Measurements from ENCODE around the gene AJUBA. TPM values are rescaled to one million over a fixed set of nuclear protein-coding genes. Genes with fewer than 3 reads are reported as not detected.

Gene AJUBA
- total RNA-seq, 2 donors from 2014 or later: 5.8 to 24.6 TPM

DNA sequence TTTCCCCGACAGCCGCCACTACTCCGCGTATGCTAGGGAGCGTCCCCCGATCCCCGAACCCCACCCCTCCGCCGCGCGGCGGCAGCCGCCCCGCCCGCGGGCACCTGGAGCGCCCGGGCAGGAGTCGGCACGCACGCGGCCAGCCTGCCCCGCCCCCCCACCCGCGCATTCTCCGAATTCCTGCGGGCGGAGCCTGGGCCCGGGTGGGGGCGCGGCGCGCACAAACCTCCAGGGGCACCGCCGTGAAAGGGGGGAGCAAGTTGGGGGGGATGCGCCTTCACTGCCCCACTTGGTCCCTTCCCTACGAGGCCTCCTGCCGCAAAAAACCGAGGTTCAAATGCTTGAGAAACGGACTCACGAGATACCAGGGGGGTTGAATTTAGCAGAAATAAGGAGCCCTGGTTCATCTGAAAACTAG is 1.7 kb downstream of the AJUBA start:
- Histone ChIP-seq H3K27me3 (no peaks in the 10 kb centered on the region), H3K9me3 (no peaks in the 10 kb centered on the region), H3K4me1 (peaks cover 0 to 68% of the 10 kb centered on the region in 2 donors), H3K27ac (peak overlapping the region; percentile 75 to 80), H3K36me3 (no peaks in the 10 kb centered on the region), H3K4me3 (peak overlapping the region; percentile 62 to 82)
- no peak for TF ChIP-seq CTCF (IDR thresholded peaks at IDR 0.05)
- no peak for DNase-seq (ENCODE audit: low spot score)

DNA sequence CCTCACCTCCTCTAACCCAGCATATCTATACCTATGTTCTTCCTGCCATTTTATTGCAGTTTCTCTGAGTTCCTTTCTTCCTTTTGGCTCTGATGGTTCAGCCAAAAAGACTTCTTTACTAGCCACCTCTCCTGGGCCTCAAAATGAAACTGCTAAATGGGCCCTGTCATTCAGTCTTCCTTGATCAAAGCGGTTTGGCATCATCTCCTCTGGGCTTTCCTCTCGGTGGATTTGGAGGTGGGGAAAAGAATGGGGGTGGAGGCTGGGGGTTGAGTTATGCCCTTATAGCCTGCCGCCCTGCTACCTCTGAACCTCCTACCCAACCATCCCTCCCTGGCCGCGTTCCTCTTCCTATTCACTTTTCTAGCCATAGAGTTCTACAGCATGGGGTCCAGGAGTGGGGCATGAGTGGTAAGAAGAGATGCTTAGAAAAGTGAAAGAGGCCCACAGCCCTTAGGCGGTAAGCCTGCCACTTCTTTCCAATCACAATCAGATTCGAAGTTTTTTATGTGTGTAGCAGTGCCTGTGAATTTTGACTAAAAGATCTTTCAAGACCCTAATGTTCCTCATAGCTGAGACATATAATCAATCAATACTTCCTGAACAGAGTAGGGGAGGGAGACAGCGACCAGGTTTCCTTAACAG is 2.5 kb downstream of the AJUBA start:
- peak overlapping the region; percentile 62 to 82 for H3K4me3 ChIP-seq
- TF ChIP-seq CTCF (IDR thresholded peaks at IDR 0.05): no peak
- H3K4me1 ChIP-seq: peaks cover 0 to 68% of the 10 kb centered on the region in 2 donors
- no peaks in the 10 kb centered on the region for H3K36me3 ChIP-seq
- peak overlapping the region; percentile 75 to 80 for H3K27ac ChIP-seq
- H3K9me3 ChIP-seq: no peaks in the 10 kb centered on the region
- no peak for DNase-seq (ENCODE audit: low spot score)
- H3K27me3 ChIP-seq: no peaks in the 10 kb centered on the region

DNA sequence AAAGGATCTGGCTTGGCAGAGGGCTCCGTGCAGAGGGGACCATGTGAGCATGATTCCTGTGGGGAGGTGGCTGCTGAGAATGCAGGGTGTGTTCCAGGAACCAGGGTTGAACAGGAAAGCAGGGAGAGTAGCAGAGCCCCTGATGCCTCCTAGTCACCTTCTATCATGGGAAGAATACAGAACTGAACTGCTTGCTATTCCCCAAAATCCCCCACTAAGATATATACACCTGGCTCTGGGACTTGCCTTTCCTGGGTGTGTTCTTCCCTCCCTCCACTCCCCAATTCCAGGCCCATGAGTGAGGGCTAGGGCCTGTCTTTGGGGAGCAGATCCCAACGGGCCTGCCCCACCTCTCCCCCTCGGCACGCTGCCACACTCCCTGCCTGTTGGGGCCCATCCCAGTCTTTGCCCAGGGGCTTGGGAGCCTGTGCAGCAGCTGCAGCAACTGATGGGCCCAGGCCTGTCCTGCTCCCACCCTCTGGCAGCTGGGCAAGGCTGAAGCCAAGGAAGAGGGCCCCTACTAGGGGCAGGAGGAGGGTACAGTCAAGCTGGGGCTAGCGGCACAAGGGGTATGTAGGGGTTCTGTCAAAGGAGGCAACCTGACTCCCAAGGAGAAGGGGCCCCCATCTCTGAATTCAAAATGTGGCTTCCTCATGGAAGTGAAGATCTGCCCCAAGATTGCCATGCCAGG is 3.2 kb downstream of the AJUBA start:
- no peaks in the 10 kb centered on the region for H3K9me3 ChIP-seq
- no peaks in the 10 kb centered on the region for H3K36me3 ChIP-seq
- no peaks in the 10 kb centered on the region for H3K27me3 ChIP-seq
- TF ChIP-seq CTCF (IDR thresholded peaks at IDR 0.05): no peak
- peak overlapping the region in 1 of 2 donors; percentile 75 for H3K27ac ChIP-seq
- peaks cover 0 to 70% of the 10 kb centered on the region in 2 donors for H3K4me1 ChIP-seq
- no peak for DNase-seq (ENCODE audit: low spot score)
- H3K4me3 ChIP-seq: no peak overlapping the region

DNA sequence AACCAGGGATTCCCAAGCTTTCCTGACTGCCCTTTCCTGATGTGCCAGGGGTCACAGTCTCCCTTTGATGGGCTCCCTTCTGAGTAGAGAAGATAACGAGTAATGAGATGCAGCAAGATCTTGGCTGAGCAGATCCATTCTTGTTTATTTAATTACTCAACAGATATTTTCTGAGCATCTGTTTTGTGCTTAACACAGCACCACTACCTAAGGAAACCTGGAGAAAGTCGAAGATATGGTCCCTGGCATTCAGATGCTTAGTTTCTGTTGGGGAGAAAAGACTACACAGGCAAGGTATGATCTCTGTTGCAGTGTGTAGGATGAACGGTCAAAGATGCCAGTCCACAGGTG is 3.9 kb downstream of the AJUBA start:
- H3K4me1 ChIP-seq: peaks cover 0 to 72% of the 10 kb centered on the region in 2 donors
- no peaks in the 10 kb centered on the region for H3K36me3 ChIP-seq
- H3K9me3 ChIP-seq: no peaks in the 10 kb centered on the region
- H3K27ac ChIP-seq: peak overlapping the region; percentile 47 to 75
- no peak for DNase-seq (ENCODE audit: low spot score)
- no peak overlapping the region for H3K4me3 ChIP-seq
- H3K27me3 ChIP-seq: no peaks in the 10 kb centered on the region
- TF ChIP-seq CTCF (IDR thresholded peaks at IDR 0.05): no peak

DNA sequence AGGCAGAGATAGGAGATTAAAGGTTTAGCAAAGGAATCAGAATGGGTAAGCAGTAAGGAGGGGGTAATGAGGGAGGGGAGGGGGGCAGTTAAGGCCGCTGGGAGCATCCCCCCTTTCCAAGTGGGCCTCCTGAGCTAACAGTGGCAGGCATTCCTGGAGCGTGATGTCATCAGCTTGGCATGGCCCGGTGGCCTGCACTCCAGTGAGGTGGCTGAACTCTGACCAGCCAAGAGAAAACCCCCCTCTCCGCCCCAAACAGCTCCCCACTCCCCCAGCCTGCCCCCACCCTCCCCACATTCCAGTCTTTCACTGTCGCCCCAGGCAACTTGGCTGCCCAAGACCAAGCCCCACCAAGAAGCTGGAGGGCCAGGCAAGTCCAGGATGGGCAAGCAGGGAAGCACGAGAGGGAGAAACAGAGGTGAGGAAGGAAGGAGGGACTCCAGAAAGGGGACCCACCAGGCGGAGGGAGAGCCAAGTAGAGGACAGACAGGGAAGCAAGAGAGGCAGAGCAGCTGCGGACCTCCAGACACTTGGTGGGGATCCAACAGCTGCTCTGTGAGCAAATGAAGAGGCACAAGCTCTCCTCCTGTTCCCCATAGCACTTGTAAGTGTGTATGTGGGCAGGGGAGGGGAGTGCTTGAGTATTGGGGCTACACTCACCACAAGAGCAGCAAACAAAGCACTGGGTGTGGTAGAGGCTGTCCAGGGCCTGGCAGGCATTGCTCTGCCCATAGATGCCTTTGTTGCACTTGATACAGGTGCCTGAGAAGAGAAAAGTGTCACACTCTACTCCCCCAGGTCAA is 4.5 kb downstream of the AJUBA start:
- H3K9me3 ChIP-seq: no peaks in the 10 kb centered on the region
- peak overlapping the region; percentile 47 to 75 for H3K27ac ChIP-seq
- H3K4me3 ChIP-seq: no peak overlapping the region
- peaks cover 5% of the 10 kb centered on the region for H3K36me3 ChIP-seq
- TF ChIP-seq CTCF (IDR thresholded peaks at IDR 0.05): no peak
- no peaks in the 10 kb centered on the region for H3K27me3 ChIP-seq
- H3K4me1 ChIP-seq: peaks cover 0 to 66% of the 10 kb centered on the region in 2 donors
- no peak for DNase-seq (ENCODE audit: low spot score)

Data from right atrium auricular region (tissue), 2 donors.